NCI-H2081 treated with DMSO at 0.1 percent for 48 hours (cell line): ENCODE data around the gene EHBP1L1.

Source experiments
- DNase-seq: peaks from one replicate; lab custom pipeline; 2025; lab: John Stamatoyannopoulos, UW

EHBP1L1 gene

GRCh38 chr11:65546217-65546958 lies 29.5 kb upstream of the EHBP1L1 start:
- DNase-seq: no peak

GRCh38 chr11:65547446-65548125 lies 28.3 kb upstream of the EHBP1L1 start:
- DNase-seq: no peak

- no peak for DNase-seq
Observed at GRCh38 chr11:65548395-65548794, 27.5 kb upstream of the EHBP1L1 start.

- no peak for DNase-seq
Observed at GRCh38 chr11:65549096-65549495, 26.8 kb upstream of the EHBP1L1 start.

GRCh38 chr11:65551572-65552387 lies 24.1 kb upstream of the EHBP1L1 start:
- DNase-seq: no peak

GRCh38 chr11:65552388-65552951 lies 23.4 kb upstream of the EHBP1L1 start:
- DNase-seq: no peak

- no peak for DNase-seq
Observed at GRCh38 chr11:65553301-65554001, 22.4 kb upstream of the EHBP1L1 start.

GRCh38 chr11:65554057-65554818 lies 21.6 kb upstream of the EHBP1L1 start:
- DNase-seq: no peak

- no peak for DNase-seq
Observed at GRCh38 chr11:65554842-65555430, 20.9 kb upstream of the EHBP1L1 start.

GRCh38 chr11:65555693-65556231 lies 20.1 kb upstream of the EHBP1L1 start:
- no peak for DNase-seq

- DNase-seq: no peak
Observed at GRCh38 chr11:65556470-65557279, 19.2 kb upstream of the EHBP1L1 start.

GRCh38 chr11:65557280-65558001 lies 18.4 kb upstream of the EHBP1L1 start:
- DNase-seq: no peak

GRCh38 chr11:65558002-65558929 lies 17.6 kb upstream of the EHBP1L1 start, which contains the start of gene LTBP3:
Gene LTBP3 (minus strand): TSS chr11:65558359. CDS start chr11:65557959, 400 bp downstream.
- no peak for DNase-seq

- DNase-seq: no peak
Observed at GRCh38 chr11:65558930-65559509, 16.8 kb upstream of the EHBP1L1 start.

- no peak for DNase-seq
Observed at GRCh38 chr11:65559535-65559934, 16.3 kb upstream of the EHBP1L1 start.

- no peak for DNase-seq
Observed at GRCh38 chr11:65559951-65560537, 15.8 kb upstream of the EHBP1L1 start.
